Stimulated activated CD8-positive, alpha-beta memory T cell treated with anti-CD3 and anti-CD28 coated beads, Interleukin-12 subunit alpha, Interleukin-12 subunit beta, amount 100 ng/mL, for 4 hours (primary cell): ENCODE data around the gene HOXA10.
A peak's percentile ranks its signal among the peaks of the same experiment; 100 is the strongest.

ENCODE experiments used
- DNase-seq: peaks from one replicate; pipeline ENCODE4 v3.0.0-alpha.2; 2020; ENCODE audit warnings: low read depth

The HOXA10 gene

DNA sequence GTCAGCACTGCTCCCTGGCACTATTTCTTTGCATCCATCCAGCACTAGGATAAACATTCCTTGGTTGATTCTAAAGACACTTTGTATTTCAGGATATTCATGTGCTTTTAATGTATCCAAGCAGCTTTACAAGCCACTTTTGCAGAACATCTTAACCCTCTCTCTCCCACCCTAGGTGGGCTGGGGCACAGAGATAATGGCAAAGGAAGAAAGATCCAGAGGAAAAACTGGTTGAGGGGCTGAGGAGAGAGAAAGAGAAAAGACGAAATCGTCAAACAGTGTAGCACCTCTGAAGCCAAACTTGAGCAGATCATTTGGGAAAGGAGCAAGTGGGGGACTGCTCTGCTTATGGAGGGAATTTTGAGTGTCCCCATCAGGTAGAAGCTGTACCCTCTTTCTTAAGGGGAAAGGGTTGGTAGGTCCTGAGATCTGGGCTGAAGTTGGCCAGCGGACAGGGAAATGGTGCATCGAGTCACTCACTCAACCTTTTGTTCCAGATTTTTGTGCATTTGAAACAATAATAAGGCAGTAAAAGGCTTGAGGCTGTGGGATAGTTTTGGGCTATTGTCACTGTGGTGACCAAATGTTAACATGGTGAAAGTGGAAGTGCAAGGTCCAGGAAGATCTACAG is 30.0 kb upstream of the HOXA10 start:
- DNase-seq, result no peak

DNA sequence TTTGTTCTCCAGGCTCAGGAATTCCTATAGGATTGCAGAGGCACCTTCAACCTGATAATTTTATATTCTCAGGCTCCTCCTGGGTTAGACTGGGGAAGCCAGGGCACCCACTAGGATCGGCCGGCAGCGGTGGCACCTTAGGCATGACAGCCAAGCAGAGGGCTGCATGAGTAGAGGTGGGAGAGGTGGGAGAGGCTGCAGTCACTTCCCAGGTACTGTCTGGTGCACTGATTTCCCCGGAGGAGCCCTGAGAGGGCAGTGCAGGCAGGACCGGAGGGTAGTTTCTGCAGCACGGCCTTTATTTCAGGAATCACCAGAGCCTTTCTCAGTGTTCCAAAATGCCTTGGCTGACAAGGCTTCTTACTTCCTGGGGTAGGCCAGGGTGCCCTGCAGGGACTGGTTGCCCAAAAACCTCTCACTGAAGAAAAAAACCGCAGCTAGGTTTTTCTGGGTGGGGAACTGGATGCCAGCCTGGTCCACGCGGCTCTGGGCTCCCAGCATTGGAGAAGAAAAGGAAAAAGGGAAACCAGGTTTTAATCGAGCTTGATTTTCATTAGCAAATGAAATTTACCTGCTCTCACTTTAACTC is 29.3 kb upstream of the HOXA10 start:
- no peak for DNase-seq

DNA sequence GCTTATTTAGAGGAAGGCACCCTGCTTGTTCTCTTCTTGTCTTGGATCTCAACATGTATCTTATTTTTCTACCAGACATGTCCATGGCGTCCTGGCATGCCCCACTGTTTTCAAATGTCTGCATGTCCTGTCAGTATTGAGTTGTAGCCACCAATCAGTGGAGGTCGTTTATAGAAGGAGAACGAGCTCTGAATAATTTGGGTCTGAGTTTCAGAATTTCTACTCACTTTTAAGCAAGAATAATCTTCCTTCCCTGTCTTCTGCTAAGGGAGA is 28.7 kb upstream of the HOXA10 start:
- DNase-seq, result no peak

DNA sequence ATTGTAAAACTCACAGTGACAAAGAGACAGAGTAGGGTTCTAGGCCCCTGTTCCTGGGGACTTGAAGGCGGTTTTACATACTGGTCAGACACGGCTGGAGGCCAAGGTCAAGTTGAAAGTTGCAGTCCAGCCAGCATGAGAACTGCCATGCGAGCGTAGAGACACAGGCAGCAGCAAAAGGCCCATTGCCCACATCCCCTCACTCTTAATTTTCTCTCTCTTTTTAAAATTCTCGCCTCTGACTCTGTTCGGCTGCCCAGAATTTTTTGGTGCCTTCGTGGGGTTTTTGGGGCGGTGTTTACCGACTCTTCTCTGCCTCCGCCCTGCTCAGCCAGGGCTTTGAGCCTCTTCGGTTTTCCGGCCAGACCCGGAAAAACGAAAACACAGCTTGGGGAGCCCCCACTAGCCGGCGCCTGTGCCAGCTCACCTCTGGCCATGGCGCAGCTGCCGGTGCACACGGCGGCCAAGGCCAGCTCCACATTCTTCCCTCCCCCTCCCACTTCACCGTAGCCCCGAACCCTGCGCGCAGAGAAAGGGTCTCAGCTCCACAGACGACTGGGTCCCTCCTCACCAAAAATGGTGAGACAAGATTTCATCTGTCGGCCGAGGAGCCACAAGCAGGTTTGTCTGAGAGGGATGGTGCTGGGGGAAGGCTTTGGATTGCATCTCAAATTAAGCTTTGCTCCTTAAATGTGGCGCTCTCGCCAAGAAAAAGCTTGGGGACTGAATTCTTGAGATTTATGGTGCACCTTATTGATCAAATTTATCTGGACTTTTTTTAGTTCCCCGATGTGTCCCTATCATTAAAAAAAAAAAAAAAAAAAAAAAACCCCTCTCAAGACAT is 28.1 kb upstream of the HOXA10 start:
- no peak for DNase-seq

DNA sequence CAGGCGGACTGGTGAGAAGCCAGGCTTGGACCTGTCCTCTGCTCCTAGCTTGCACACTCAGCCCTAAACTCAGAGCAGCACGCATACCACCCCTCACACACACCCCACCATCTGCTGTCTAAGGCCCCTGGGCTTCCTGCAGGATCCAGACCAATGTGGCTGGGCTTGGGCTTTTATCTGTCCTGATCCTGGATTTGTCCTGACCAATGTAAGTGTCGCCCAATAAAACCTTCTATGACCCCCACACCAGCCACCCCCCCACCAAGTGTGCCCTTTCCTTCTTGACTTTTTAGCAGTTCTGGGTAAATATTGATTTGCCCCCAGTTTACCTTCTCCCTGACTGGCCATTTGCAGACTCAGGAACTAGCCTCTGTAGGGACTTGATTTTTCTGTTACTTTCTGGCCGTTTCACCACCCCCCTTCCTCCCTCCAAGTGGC is 27.5 kb upstream of the HOXA10 start:
- no peak for DNase-seq

DNA sequence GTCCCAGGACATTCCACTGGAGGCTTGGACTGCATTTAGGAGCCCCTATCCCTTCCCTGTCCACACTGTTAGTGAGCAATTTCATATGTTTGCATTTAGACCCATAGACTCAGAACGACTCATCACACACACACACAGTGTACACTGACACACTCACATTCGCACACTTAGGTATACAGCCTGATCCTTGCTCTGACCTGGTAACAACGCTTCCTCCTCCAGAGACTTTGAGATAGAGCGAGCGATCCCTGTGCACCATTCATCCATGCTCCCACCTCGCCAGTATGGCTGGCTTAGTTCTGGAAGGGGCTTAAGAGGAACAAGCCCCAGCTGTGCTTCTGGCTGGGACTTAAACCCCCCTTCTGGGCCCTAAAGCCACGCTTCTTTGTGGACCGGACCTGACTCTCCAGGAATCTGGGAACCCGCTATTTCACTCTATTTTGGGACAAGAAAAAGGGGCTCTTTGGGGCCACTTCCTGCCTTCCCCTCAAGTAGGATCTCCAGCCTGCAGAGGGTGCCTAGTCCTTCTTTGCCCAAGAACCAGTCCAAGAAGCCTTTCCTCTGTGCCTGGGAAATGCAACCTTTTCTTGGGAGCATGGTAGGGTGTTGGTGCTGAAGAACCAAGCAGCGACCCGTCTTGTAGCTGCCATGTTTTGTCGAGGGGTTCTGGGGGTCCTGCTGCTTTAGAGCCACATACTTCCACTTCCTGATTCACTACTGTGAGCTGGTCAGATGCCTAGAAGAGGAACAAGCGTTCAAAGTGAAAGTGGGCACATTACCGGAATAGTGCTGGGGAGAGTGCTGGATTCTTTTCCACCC is 26.9 kb upstream of the HOXA10 start:
- DNase-seq, result no peak

DNA sequence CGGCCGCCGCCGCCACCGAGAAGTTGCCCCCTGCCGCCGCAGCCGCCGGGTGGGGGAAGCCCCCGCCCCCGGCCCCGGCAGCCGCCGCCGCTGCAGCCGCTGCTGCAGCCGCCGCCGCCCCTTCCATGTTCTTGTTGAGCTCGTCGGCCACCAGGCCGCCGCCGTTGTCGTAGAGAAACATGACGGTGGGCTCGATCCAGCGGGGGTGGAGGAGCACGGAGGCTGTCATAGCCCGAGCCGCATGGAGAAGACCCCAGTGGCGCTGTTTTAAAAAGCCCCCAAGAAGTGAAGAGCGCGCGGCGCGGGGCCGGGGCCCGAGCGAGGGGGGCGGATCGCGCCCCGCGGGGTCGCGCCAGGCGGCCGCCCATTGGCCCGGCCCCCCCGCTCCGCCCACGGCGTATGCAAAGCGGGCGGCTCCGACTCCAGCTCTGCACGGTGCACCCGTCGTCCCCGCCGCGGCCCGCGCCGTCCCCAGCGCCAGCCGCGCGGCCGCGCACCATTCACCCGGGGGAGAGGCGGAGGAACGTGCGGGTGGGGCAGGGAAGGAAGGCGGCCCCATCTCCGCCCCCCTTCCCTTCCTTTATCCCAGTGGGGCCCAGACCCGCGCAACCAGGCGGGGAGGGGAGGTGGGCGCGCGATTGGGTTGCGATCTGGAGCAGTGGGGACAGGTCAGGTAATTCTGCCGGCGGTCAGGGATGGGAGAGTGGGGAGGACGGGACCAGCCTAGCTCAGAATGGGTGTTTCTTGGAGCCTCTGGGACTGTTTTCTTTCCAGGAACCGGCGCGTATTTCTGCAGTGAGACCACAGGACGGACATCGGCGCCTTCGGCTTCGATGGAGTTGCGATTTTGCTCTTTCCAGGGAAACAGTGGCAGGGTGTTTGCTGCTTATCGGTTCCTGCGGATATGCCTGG is 26.0 kb upstream of the HOXA10 start, which contains the start of gene HOXA13:
TSS of gene HOXA13 (minus strand) at position 243 of the 912 bp plus-strand sequence. CDS start at position 229, 14 bp downstream.
- no peak for DNase-seq

DNA sequence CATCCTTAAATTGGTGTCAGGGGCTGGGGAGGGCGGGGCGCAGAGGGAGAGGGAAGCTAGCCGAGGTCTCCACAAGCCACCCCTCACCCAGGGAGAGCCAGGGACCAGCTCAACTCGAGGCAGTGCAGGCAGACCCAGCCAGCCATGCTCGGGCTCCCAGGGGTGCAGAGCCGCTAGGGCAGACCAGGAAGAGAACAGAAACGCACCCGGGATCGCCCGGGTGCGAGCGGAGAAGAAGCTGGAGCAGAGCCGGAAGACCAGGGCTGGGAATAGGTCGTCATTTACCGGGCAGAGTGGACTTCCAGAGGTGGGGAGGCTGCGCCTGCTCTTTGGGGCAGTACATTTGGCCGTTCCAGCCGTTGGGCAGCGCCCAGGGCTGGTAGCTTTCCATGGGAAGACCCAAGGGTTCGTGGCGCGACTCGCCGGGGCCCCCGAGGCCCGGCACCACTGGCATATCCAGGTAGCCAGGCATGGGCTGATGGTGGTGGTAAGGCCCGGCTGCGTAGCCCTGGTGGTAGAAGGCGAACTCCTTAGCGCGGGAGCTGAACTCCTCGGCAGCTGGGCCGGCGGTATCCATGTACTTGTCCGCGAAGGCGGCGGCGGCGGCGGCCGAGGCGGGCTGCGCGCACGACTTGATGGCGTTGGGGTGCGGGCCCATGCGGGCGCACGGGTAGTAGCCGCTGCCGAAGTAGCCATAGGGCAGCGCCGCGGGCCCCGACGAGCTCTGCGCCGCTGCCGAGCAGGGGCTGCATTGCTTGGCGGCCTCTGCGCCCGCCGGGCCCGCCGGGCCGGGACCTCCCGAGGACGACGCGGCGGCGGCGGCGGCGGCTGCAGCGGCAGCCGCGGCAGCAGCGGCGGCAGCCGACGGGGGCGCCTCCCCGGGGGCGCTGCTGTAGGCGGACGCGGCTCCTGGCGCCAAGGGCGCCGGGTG is 25.0 kb upstream of the HOXA10 start:
- no peak for DNase-seq

DNA sequence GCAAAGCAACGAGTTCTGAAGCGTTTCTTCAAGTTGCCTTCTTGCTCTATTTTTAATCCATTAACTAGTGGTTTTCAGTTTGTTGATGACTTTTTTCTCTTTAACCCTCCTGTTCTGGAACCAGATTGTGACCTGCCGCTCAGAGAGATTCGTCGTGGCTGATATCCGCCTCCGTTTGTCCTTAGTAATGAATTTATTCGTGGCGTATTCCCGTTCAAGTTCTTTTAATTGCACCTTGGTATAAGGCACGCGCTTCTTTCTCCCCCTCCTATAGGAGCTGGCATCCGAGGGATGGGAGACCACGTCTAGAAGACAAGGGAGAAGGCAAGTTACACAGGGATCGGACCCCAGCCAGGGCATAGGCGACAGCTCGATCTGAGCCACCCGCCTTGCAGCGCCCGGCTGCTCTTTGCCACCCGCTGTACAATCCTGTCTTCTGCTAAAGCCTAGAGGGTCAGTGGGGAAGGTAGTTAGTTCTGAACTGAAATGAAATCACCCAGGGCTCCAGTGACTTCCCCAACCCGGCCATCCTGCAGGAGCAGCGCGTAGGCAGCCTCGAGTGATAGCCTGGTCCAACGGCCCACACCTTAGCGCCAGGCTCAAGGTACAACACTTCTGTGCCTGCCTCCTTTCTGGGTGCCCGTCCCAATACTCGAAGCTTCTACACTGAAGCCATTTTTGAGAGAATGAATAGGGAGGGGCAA is 24.2 kb upstream of the HOXA10 start:
- DNase-seq, result no peak

DNA sequence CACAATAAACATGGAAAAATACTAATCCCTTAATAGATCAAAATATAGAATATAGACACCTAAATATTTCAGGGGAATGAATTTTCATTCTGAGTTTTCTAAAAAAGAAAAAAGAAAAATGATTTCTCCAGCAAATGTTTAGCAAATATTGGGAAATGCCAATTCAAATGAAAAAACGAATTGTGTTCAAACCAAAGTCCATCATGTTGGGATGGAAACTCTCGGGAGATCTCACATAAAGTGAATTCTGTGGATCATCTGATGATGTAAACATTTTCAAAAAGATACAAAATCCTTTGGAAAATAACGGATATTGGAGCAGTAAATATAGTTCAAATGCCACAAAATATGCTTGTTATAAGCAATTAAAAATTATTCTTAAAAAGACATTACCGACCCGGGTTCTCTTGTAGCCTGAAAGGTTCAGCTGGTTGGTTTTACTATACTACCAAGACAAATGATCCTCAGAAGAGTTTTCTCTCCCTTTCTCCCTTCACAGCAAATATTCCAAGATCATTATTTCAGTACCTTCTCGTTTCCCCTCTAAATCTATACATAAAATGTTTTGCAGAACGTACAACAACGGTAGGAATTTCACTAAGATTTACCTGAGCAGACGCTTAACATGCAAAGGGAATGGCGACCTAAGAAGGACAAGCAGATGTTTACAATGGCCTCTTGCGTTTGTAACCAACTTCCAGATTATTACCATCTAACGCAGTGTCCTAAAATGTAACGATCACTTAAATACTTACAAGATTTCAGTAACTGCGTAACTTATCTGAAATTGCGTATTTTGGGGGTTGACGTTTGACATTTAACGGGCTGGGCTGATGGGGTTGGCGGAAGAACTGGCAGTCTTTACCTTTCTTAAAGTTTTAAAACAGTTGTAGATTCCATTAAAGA is 23.3 kb upstream of the HOXA10 start:
- no peak for DNase-seq

DNA sequence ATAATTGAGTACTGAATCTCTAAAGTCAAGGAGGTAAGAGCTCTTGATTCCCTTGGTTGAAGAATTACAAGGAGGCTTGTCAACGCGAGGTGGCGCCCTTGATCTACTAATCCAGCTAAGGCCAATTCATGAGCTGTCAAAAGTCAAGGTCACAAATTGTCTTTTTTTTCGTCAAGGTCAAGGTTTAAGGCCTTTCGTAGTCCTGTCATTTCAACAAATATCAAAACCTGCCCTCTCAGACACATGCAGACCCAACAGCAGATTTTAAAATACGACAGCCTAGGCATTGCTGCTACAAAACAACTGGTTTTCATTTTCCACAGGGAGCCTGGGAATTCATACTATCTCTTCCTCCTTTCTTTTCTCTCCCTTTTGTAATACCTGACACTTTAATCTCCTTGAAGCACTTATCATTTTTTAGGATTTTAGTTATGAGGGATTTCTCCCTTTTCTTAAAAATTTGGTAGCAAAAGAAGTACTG is 22.2 kb upstream of the HOXA10 start:
- peak; percentile 60 for DNase-seq

DNA sequence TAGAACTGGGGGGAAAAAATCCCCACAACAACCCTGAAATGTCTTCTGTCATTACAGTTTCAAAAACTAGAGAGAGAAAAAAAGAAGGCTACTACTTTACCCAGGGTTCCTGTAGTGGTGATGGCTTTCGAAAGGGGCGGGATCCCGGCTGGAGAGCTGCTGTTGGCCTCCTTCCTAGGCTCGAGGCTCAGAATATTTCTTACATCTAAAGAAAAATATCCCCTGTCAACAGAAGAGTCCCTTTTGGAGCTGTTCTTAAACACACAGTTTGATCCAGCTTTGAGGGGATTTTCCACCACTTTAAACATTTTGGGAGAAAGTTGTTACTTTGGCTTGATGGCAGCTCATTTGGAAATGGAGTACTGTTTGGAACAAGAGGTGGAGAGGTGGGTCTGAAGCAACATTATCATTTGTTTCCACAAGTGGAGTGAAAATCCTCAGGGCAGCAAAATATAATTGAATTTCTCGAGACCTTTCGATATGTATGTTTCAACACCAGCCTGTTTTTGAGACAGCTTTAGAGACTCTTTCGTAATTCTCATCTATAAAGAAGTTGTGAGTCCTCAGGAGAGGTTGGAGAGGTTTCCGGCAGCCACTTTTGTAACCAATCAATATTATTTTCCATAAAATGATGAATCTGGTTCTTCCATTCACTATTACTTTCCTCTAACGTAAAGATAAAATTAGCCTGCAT is 20.7 kb upstream of the HOXA10 start:
- no peak for DNase-seq

DNA sequence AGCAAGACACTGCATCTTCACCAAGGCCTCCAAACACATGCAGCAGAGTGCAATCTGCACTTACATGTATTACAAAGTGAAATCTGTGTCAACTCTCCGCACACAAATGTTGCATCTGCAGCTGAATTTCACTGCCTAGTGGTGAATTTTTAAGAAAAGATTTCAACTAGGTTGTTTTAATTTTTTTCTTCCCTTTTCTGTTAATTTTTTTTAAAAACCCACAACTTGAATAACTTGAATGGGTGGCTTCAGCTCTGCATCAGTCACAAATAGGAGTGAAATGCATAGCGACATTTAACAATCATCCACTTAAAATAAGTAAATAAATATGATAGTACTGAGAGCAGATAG is 19.9 kb upstream of the HOXA10 start:
- DNase-seq, result no peak

DNA sequence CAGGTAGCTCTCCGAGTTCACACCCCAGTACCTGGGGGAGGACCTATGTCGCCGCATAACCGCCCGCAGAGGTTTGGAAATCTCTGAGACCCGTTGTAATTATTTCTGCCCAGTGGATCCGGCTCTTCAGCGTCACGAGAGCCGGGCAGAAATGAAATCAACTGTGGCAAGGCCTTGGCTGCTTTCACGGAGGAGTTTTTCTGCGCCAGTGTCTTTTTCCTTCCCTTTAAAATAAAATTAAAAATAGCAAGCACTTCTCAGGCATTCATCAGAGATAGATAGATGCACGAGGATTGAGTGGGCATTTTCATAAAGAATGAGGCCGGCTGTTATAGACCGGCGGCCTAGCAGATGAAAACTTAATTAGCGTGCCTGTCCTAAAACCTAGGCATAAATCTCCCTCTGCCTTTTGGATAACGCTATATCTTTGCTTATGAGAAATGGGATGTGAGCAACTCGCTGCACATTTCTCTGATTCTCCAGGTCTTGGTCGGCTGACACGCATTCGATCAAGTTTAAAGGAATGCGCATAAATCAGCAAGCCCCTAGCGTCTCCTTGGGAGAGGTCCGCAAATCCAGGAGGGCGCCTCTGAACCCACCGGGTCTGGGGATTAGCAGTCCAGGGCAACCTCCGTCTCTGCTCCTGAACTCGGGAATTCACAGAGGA is 19.3 kb upstream of the HOXA10 start:
- no peak for DNase-seq

DNA sequence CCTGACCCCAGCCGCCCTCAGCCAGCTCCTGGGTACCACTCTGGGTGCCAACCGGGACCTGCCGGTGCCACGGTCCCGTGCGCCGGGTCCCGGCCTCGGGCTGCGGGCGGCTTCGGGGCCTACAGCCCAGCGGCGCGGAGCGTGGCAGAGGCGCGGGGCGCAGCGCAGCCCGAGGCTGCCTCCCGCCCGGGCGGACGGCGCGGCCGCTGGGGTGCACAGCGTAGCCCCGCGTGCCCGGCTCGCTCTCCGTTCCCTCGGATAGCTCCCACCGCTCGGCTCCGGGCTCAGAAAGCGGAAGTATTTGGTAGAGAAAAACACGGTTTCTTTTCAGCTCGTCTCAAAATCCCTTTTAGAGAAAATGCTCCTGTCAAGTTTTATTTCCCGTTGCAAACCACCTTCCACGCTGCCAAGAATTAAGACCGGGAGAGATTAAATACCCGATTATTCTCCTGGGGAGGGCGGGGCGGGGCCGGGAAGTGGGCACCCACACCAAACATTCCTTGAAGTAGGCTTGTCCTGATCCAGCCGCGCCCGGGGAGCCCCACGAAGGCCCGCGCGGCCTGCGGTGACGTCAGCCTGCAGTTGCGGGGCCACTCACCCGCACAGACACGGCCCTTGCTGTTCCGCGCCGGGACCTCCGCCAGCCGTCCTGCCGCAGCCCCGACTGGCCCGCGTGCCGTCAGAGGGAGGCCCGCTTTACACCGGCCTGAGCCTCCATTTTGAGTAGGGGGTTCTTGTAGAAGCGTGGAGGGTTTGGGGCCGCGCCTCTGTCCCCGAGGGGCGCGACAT is 18.6 kb upstream of the HOXA10 start:
- DNase-seq, result no peak

DNA sequence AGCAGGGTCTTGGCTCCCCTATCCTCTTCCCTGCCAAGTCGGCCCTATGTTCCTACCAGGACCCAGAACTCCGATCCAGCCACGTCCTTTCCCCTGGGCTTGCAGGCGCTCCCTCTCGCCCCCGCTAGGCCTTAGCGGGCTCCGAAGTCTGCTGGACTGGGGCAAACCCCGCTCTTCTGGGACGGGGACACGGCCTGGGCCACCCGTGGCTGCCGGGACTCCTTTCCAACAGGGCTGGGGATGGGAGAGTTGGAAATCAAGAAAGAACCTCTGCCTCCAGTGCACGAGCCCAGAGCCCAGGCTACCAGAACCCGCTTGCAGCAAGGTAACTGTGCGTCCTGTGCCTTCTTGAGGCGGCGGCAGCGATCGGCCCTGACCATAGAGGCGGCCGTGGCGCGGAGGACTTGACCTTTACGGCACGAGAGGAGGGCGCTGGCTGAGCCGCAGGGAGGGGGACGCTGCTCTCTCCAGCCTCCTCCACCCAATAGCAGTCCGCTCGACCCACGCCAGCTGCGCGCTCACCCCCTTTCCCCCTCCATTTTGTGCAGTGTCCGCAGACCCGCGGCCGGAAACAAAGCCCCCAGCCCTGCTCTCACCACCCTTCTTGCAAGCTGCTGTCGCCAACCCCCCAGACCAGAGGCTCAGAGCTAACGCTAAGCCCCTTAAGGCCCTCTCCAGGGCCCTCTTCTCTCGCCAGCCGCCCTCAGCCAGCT is 17.9 kb upstream of the HOXA10 start:
- no peak for DNase-seq
